H1 (cell line): ENCODE results near the gene RSPO3. TPM values are rescaled to one million over a fixed set of nuclear protein-coding genes. Genes with fewer than 3 reads are reported as not detected.

ENCODE experiments used
- CTCF ChIA-PET: fragments of 300-600 bp; sonication (Branson Sonifier 250); formaldehyde crosslinking; loops from one replicate; lab custom pipeline; 2021; ENCODE audit not compliant: partially characterized antibody; lab: Charles Lee
- POLR2A ChIA-PET: fragments of 300-600 bp; sonication (Branson Sonifier 250); formaldehyde crosslinking; loops from one replicate; lab custom pipeline; 2021; ENCODE audit warnings: inconsistent platforms; ENCODE audit not compliant: partially characterized antibody; lab: Charles Lee
- DNase-seq, 2 experiments: peaks; one replicate each; pipeline versions ENCODE4 v3.0.0 to v3.0.0-alpha.2; 2010 to 2022; ENCODE audit warnings: low spot score in 2 of 2, low read depth in 1 of 2, mixed read lengths in 1 of 2
- FAIRE-seq: peaks from 2 replicates; lab custom pipeline; 2011; peaks lifted over from hg19 to GRCh38; lab: Jason Lieb, UNC
- H2AFZ ChIP-seq: 2 replicates; pipeline ENCODE4 v1.8.1; 2012; ENCODE audit warnings: low read length, inconsistent platforms
- H2AK5ac ChIP-seq: 2 replicates; pipeline ENCODE4 v1.6.1; 2013; ENCODE audit warnings: low read depth, low read length
- H2BK120ac ChIP-seq: replicated peaks from 2 replicates; pipeline ENCODE3; 2013; ENCODE audit warnings: low read depth, low read length, inconsistent platforms
- H2BK12ac ChIP-seq: 2 replicates; pipeline ENCODE4 v1.6.1; 2013; ENCODE audit warnings: low read depth, low read length
- H2BK15ac ChIP-seq: 2 replicates; pipeline ENCODE4 v1.6.1; 2013; ENCODE audit warnings: low read length
- H2BK20ac ChIP-seq: 2 replicates; pipeline ENCODE4 v1.6.1; 2013; ENCODE audit warnings: low read length
- H2BK5ac ChIP-seq: 2 replicates; pipeline ENCODE4 v1.6.1; 2013; ENCODE audit warnings: low read depth, low read length
- H3K14ac ChIP-seq: 2 replicates; pipeline ENCODE4 v1.6.1; 2013; ENCODE audit warnings: inconsistent platforms; ENCODE audit not compliant: insufficient read length
- H3K18ac ChIP-seq: 2 replicates; pipeline ENCODE4 v1.6.1; 2013; ENCODE audit warnings: low read length; ENCODE audit errors: extremely low read depth
- H3K23ac ChIP-seq: 2 replicates; pipeline ENCODE4 v1.6.1; 2013; ENCODE audit warnings: inconsistent platforms; ENCODE audit not compliant: insufficient read length
- H3K23me2 ChIP-seq: 2 replicates; pipeline ENCODE4 v1.6.1; 2013; ENCODE audit warnings: low read depth, low read length
- H3K27ac ChIP-seq: 2 replicates; pipeline ENCODE4 v1.6.1; 2011; ENCODE audit warnings: low read depth, low read length, inconsistent platforms
- H3K27me3 ChIP-seq, 4 experiments: replicated peaks in 1 of 4; 1 replicate in 1 of 4; 2 replicates in 3 of 4; pipeline versions ENCODE4 v1.6.1 to v1.8.1; 2011 to 2013; ENCODE audit warnings: low read length in 3 of 4, mild to moderate bottlenecking in 3 of 4, inconsistent platforms in 2 of 4, mixed read lengths in 2 of 4, moderate library complexity in 1 of 4; ENCODE audit not compliant: control insufficient read depth in 3 of 4, insufficient read depth in 3 of 4; ENCODE audit errors: extremely low read depth in 1 of 4
- H3K36me3 ChIP-seq, 4 experiments: 2 replicates each; pipeline versions ENCODE4 v1.6.1 to v1.8.1; 2011 to 2013; ENCODE audit warnings: mild to moderate bottlenecking in 4 of 4, low read length in 3 of 4, moderate library complexity in 2 of 4, control low read depth in 1 of 4, inconsistent platforms in 1 of 4; ENCODE audit not compliant: insufficient read depth in 4 of 4, control insufficient read depth in 2 of 4
- H3K4ac ChIP-seq: replicated peaks from 2 replicates; pipeline ENCODE3; 2013; ENCODE audit warnings: low read length, low read depth, mixed read lengths, inconsistent platforms; ENCODE audit not compliant: insufficient read length
- H3K4me1 ChIP-seq, 4 experiments: replicated peaks in 1 of 4; 1 replicate in 1 of 4; 2 replicates in 3 of 4; pipeline versions ENCODE4 v1.6.1 to v1.8.1; 2011 to 2013; ENCODE audit warnings: low read length in 3 of 4, inconsistent platforms in 2 of 4, mixed read lengths in 1 of 4; ENCODE audit not compliant: insufficient read depth in 4 of 4, control insufficient read depth in 3 of 4
- H3K4me2 ChIP-seq, 2 experiments: 2 replicates each; pipeline versions ENCODE4 v1.6.1 to v1.8.1; 2011 to 2013; ENCODE audit warnings: low read depth in 2 of 2, low read length in 2 of 2, control low read depth in 1 of 2, inconsistent platforms in 1 of 2, mild to moderate bottlenecking in 1 of 2; ENCODE audit not compliant: insufficient read depth in 1 of 2
- H3K4me3 ChIP-seq, 4 experiments: fragments of 200-600, 300-600 bp in 1 of 4; sonication (generic), shearing (Covaris generic), sonication (Bioruptor Twin) in 1 of 4; 2 replicates each; pipeline versions ENCODE4 v1.5.1 to v1.8.1; 2011 to 2016; ENCODE audit warnings: low read length in 4 of 4, low read depth in 3 of 4, control low read depth in 2 of 4, inconsistent platforms in 2 of 4, mild to moderate bottlenecking in 2 of 4, mixed read lengths in 1 of 4, moderate library complexity in 1 of 4; ENCODE audit not compliant: insufficient read depth in 2 of 4; ENCODE audit errors: extremely low read depth in 1 of 4
- H3K56ac ChIP-seq: replicated peaks from 2 replicates; pipeline ENCODE3; 2013; ENCODE audit warnings: low read depth, mild to moderate bottlenecking, mixed read lengths, low read length, inconsistent platforms; ENCODE audit not compliant: insufficient read length
- H3K79me1 ChIP-seq: 2 replicates; pipeline ENCODE4 v1.6.1; 2013; ENCODE audit warnings: low read depth, low read length, control low read depth
- H3K79me2 ChIP-seq, 2 experiments: 2 replicates each; pipeline versions ENCODE4 v1.6.1 to v1.8.1; 2012 to 2013; ENCODE audit warnings: low read length in 2 of 2, mild to moderate bottlenecking in 2 of 2, inconsistent platforms in 1 of 2; ENCODE audit not compliant: insufficient read depth in 2 of 2, control insufficient read depth in 1 of 2
- H3K9ac ChIP-seq, 4 experiments: replicated peaks in 1 of 4; 1 replicate in 1 of 4; 2 replicates in 3 of 4; pipeline versions ENCODE4 v1.6.1 to v1.8.1; 2011 to 2013; ENCODE audit warnings: low read depth in 3 of 4, low read length in 3 of 4, control low read depth in 2 of 4, mild to moderate bottlenecking in 2 of 4, moderate library complexity in 2 of 4, inconsistent platforms in 1 of 4; ENCODE audit errors: extremely low read depth in 1 of 4
- H3K9me3 ChIP-seq, 2 experiments: 2 replicates each; pipeline versions ENCODE4 v1.6.1 to v1.8.1; 2012 to 2013; ENCODE audit warnings: mild to moderate bottlenecking in 2 of 2, moderate library complexity in 2 of 2, control low read depth in 1 of 2, inconsistent platforms in 1 of 2, low read depth in 1 of 2, low read length in 1 of 2, mixed read lengths in 1 of 2; ENCODE audit not compliant: insufficient read depth in 2 of 2
- H4K20me1 ChIP-seq, 2 experiments: replicated peaks in 1 of 2; 2 replicates each; pipeline versions ENCODE3 to v1.8.1; 2011 to 2013; ENCODE audit warnings: inconsistent platforms in 2 of 2, low read length in 2 of 2, mild to moderate bottlenecking in 1 of 2; ENCODE audit not compliant: insufficient read depth in 2 of 2, control insufficient read depth in 1 of 2
- H4K5ac ChIP-seq: 2 replicates; pipeline ENCODE4 v1.6.1; 2013; ENCODE audit warnings: low read length, low read depth, mixed read lengths, inconsistent platforms; ENCODE audit not compliant: insufficient read length
- H4K8ac ChIP-seq: 2 replicates; pipeline ENCODE4 v1.8.0; 2013; ENCODE audit warnings: mild to moderate bottlenecking, moderate library complexity, low read length, inconsistent platforms; ENCODE audit not compliant: insufficient read depth; ENCODE audit errors: extremely low read depth
- H4K91ac ChIP-seq: replicated peaks from 2 replicates; pipeline ENCODE3; 2013; ENCODE audit warnings: low read length, mixed read lengths, inconsistent platforms; ENCODE audit not compliant: insufficient read length
- CHD2 ChIP-seq: IDR thresholded peaks from 2 replicates; pipeline ENCODE4 v1.6.1; 2012; ENCODE audit warnings: low read length, improper control_type of control experiment
- PHF8 ChIP-seq: fragments of 200-600 bp; sonication (generic); conservative IDR thresholded peaks from 2 replicates; pipeline ENCODE4 v1.7.1; 2012; ENCODE audit warnings: low read depth, mild to moderate bottlenecking, inconsistent platforms, low read length, moderate library complexity
- RFX5 ChIP-seq: IDR thresholded peaks from 2 replicates; pipeline ENCODE4 v1.6.1; 2011; ENCODE audit warnings: low read depth, low read length, improper control_type of control experiment, borderline replicate concordance
- SIN3A ChIP-seq, 2 experiments: IDR thresholded peaks in 1 of 2; conservative IDR thresholded peaks in 1 of 2; 2 replicates each; pipeline ENCODE4 v1.6.1; 2011 to 2012; ENCODE audit warnings: low read length in 2 of 2, improper control_type of control experiment in 1 of 2, low read depth in 1 of 2, mild to moderate bottlenecking in 1 of 2
- WGBS, 2 experiments: shearing (Covaris generic) in 1 of 2; methylation state at CpG; one replicate each; pipeline versions ENCODE4 v1.1.6 to v1.1.7; 2013 to 2015; ENCODE audit warnings: low lambda C conversion rate in 2 of 2, mixed read lengths in 2 of 2, inconsistent platforms in 1 of 2, low coverage in 1 of 2, missing lambda C conversion rate in 1 of 2; ENCODE audit not compliant: insufficient replicate concordance in 2 of 2, insufficient coverage in 1 of 2, insufficient read length in 1 of 2; ENCODE audit errors: extremely low coverage in 1 of 2, missing lambda C conversion rate in 1 of 2; 5-methylcytosine and 5-hydroxymethylcytosine counted together
- polyA plus RNA-seq, 7 experiments: library from polyadenylated mRNA; depleted of rRNA in 3 of 7; stranded (reverse) in 5 of 7; unstranded in 2 of 7; fragments of >200 nt in 5 of 7; fragments of 200-250 nt in 2 of 7; gene quantifications; 1 replicate in 5 of 7; 2 replicates in 1 of 7; 4 replicates in 1 of 7; pipeline versions ENCODE4 v1.2.1 to v1.2.3, GENCODE V29; 2011 to 2013; ENCODE audit warnings: missing spikeins in 2 of 7, mixed read lengths in 2 of 7
- total RNA-seq: library from RNA; stranded (reverse); fragmentation: NEBNext Ultra II Directional; extraction: Animal tissue kit (Norgen Biotek cat#: 25700); gene quantifications from 2 replicates; pipeline ENCODE4 v1.2.1, GENCODE V29; 2021

Gene RSPO3
- total and polyA plus RNA-seq, 2 of the 8 experiments (the other 6 are each of a cell fraction or from before 2014, with no cell fraction given): not detected

GRCh38 chr6:127115746-127116145 is 2.7 kb upstream of the RSPO3 start:
- Histone ChIP-seq H4K8ac (no peak overlapping the region), H3K27ac (no peak overlapping the region), H3K4me1 (peaks cover 0 to 10% (median 8%) of the 10 kb centered on the region in 4 experiments; a peak in 6 of 7 replicates), H3K27me3 (peaks cover 22 to 40% (median 36%) of the 10 kb centered on the region in 4 experiments), H4K91ac (no peak overlapping the region), H2BK12ac (no peak overlapping the region), H3K36me3 (no peaks in the 10 kb centered on the region), H2BK15ac (no peak overlapping the region), H3K9ac (no peak overlapping the region; a peak in 1 of 7 replicates), H3K4ac (no peak overlapping the region), H2AK5ac (no peak overlapping the region), H3K14ac (no peak overlapping the region), H2AFZ (no peak overlapping the region), H3K4me3 (no peak overlapping the region), H3K79me2 (no peaks in the 10 kb centered on the region), H2BK120ac (no peak overlapping the region), H3K56ac (no peak overlapping the region), H3K9me3 (no peaks in the 10 kb centered on the region), H2BK20ac (no peak overlapping the region), H4K5ac (no peak overlapping the region), H3K79me1 (no peaks in the 10 kb centered on the region), H3K4me2 (no peak overlapping the region), H3K18ac (no peak overlapping the region), H3K23ac (no peak overlapping the region), H2BK5ac (no peak overlapping the region), H3K23me2 (peaks cover 14% of the 10 kb centered on the region; the same call in 1 of the 2 replicates), H4K20me1 (peaks cover 4 to 8% of the 10 kb centered on the region in 2 experiments)
- FAIRE-seq (no peak), DNase-seq (no peak)
- TF ChIP-seq RFX5: no peak
- TF ChIP-seq PHF8: no peak
- no peak for TF ChIP-seq CHD2
- no peak for TF ChIP-seq SIN3A (conservative IDR thresholded peaks at IDR 0.05 in 1 of 2, IDR thresholded peaks at IDR 0.05 in 1 of 2; ENCODE audit: low read depth in 1 of 2, low read length in 2 of 2)
- ChIA-PET POLR2A (interaction anchor here (0.6 kb wide), 1 partner anchor 227 kb away, joined by 3 read pairs; no protein-coding TSS in a partner anchor), CTCF (interaction anchor here (0.9 to 1.6 kb wide), 2 partner anchors 14 to 16 kb away, joined by 3 to 4 read pairs; no protein-coding TSS in a partner anchor)
- 92% methylated on average over 3 of the region's 3 CpGs; no CpG with 5 or more reads in 1 of the 2 experiments for WGBS, 2 experiments
